HG02870 (cell line): ENCODE data around the gene SPAG6.
A peak's percentile ranks its signal among the peaks of the same experiment; 100 is the strongest.
"Not testable (repeated sequence)": the region's sequence is repeated elsewhere in the genome, so short reads cannot be mapped to it uniquely, and the experiment has no call there.

Source experiments
- ATAC-seq: cut with Tn5 transposase; IDR thresholded peaks from one replicate; pipeline ENCODE4 v1.9.1; 2021; ENCODE audit warnings: mild to moderate bottlenecking, moderate library complexity; ENCODE audit not compliant: unreplicated experiment

Gene SPAG6

DNA sequence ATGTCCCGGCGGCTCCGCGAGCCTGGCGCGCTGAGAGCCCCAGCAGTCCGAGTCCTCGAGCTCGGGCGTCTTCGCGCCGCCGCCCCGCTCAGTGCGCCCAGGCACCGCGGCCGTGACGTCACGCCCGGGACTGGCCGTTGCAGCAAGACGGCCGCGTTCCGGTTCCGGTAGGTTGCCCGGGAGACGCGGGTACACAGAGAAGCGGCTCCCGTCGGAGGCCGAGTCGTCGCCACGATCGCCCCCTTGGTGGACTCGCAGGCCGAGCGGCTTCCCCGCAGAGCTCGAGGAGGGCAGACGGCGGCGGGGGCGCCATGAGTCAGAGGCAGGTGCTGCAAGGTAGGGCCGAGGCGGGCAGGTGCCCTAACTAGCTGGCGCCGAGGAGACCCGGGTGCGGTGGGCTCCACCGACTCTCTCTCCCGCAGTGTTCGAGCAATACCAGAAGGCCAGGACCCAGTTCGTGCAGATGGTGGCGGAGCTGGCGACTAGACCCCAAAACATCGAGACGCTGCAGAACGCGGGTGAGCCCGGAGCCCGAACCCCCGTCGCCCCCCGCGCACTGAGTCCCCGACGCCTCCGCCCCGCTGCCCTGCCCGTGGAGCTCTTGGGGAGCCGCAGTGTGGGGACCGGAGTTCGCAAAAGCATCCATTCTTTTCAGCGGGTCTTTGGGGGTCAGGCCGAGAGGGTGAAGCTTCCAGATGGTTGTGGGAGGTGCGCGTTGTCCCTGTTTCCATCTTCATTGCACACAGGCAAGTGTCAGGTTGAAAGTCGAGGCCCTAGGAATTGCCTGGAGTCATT lies at the start of gene SPAG6:
Gene SPAG6, plus strand, starts transcription at position 196 of the 795 bp plus-strand sequence. Its CDS starts 116 bp downstream, at position 312.
- ATAC-seq = no peak

DNA sequence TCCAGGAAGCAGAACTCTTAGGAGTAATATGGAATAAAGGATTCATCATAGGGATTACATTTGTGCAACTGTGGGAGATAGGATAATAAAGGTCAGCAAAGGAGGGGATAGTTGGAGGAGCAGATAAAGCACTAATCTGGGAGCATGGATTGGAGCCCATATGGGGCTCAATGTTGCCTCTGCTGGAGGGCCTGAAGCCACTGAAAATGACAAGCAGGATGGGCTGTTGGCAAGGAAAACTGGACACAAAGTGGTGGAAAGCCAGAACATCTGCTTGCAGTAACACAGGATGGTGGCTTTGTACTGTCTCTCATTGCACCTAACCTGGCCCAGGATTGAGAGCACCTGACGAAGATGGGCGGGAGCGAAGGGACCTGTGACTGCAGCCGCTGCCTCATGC lies 44.1 kb upstream of the SPAG6 start:
- ATAC-seq = no peak

DNA sequence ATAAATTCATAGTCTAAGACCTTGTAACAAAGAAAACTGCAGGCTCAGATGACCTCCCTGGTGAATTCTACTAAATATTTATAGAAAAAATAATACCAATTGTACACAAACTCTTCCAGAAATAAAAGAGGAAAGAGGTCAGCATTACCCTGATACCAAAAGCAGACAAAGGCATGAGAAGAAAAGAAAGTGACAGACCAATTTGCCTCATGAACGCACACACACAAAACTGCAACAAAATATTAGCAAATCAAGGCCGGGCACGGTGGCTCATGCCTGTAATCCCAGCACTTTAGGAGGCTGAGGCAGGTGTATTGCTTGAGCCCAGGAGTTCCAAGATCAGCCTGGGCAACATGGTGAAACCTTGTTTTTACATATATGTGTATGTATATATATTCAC lies 41.8 kb upstream of the SPAG6 start:
- ATAC-seq = no peak

DNA sequence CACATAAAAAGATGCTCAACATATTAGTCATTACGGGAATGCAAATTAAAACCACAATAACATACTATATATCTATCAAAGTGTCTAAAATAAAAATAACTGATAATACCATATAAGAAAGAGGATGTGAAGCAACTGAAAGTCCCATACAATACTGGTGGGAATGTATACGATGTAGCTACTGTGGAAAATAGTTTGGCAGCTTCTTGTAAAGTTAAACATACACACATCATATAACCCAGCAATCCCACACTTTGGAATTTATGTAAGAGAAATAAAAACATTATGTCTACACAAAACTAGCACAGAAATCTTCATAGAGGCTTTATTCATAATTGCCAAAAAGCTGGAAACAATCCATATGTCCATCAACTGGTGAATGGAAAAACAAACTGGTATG lies 39.6 kb upstream of the SPAG6 start:
- ATAC-seq = no peak

GRCh38 chr10:22308390-22308789 lies 36.9 kb upstream of the SPAG6 start:
- ATAC-seq = peak; percentile 99

- ATAC-seq = no peak
These were observed 35.9 kb upstream of the SPAG6 start for GRCh38 chr10:22309180-22310000.

DNA sequence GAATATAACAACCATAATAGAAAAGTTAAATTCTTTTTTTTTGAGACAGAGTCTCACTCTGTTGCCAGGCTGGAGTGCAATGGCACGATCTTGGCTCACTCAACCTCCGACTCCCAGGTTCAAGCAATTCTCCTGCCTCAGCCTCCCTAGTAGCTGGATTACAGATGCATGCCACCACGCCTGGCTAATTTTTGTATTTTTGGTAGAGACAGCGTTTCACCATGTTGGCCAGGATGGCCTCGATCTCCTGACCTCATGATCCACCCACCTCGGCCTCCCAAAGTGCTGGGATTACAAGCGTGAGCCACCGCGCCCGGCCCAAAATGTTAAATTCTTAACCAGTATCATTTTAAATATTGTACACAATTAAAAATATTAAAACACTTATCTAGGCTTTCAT lies 35.3 kb upstream of the SPAG6 start:
- ATAC-seq = not testable (repeated sequence)

DNA sequence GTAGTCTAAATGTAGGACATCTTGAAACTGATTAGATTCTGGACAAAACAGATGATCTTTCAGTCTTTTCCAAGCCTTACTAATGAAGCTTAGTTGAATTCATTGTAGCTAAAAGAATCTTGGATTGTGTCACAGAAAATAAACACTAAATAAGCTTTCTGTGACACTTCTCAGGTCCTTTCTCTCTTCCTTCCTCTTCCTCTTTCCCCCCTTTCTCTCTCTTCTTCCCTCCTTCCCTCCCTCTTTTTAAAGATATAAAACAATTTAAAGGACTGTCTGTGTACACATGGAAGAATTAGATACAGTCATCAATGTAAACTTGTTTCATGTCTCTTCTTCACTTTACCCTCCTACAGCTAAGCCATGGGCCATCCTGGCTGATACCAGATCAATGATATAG lies 34.4 kb upstream of the SPAG6 start:
- ATAC-seq = no peak

DNA sequence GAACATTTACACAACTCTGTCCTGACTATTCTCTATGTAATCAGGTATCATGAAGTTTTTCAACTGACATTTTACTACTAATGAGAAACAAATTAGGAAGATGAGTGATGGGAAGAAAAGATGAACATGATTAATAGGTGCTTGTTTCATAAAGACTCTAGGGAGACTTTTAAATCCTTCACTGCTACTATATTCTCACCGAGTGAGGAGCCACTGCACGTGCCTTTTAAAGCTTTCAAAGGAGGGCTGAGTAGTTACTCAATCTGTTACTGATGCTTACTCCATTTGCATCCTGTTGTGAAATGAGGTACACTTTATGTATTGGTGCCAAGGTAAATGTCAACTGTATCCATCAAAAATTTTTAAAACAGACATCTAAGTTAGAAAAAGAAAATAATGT lies 30.4 kb upstream of the SPAG6 start:
- no peak for ATAC-seq

DNA sequence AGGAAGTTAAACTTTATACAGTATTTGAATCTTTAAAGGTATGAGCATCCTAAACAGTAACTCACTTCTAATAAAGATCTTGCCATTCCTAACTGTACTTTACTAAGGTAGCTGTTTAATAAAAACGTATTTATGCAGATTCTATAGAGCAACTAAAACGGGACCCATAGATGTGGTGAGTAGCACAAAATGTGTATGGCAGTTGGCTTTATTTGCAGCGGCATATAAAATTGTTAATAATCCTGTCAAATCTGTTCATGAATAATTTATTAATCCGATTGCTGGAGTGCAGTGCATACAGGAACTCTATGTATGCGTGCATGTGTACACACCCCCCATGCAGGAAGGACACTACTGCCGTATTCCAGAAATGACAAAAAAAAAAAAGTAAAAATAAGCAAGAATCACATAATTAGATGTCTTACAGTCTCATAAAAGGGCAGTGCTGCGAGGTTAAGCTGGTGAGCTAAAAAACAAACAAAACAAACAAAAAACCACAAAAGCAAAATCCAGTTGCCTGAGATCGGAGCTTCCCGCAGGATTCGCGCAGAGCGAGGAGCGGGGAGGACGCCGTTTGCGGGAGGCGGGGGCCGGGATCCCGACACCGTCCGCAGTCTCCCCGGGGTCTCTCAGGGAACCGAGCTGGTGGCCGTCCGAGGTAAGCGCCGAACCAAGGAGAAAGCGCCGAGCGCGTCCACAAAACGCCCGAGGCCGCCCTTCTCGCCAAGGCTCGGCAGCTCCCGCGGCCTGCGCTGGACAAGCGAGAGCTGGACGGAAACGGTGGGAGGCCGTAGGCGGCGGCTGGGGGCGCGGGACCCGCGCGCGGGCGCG lies 29.6 kb upstream of the SPAG6 start:
- ATAC-seq = peak; percentile 20

GRCh38 chr10:22316286-22317075 lies 28.8 kb upstream of the SPAG6 start, which contains the start of gene COMMD3:
Gene COMMD3, plus strand, starts transcription at chr10:22316388. Its CDS starts 30 bp downstream, at chr10:22316418.
- ATAC-seq = peak; percentile 62

GRCh38 chr10:22317076-22317370 lies 28.3 kb upstream of the SPAG6 start:
- ATAC-seq = peak; percentile 18

- no peak for ATAC-seq
These were observed 27.3 kb upstream of the SPAG6 start for GRCh38 chr10:22317771-22318565.

DNA sequence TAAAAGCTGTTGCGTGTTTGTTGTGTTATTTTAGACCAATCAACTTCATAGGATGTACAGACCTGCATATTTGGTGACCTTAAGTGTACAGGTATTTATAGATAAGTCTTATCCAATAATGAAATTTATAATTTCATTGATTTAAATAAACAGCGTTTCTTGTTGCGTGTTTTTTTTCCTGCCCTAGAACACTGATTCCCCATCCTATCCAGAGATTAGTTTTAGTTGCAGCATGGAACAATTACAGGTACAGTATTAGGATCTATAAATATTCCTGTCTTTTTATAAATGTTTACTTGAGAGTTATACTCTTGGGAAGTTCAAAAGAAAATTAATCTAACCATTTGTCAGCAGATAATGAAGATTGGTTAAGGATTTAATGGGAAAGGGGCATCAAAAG lies 26.5 kb upstream of the SPAG6 start:
- no peak for ATAC-seq

- no peak for ATAC-seq
These were observed 25.7 kb upstream of the SPAG6 start for GRCh38 chr10:22319547-22319979.

DNA sequence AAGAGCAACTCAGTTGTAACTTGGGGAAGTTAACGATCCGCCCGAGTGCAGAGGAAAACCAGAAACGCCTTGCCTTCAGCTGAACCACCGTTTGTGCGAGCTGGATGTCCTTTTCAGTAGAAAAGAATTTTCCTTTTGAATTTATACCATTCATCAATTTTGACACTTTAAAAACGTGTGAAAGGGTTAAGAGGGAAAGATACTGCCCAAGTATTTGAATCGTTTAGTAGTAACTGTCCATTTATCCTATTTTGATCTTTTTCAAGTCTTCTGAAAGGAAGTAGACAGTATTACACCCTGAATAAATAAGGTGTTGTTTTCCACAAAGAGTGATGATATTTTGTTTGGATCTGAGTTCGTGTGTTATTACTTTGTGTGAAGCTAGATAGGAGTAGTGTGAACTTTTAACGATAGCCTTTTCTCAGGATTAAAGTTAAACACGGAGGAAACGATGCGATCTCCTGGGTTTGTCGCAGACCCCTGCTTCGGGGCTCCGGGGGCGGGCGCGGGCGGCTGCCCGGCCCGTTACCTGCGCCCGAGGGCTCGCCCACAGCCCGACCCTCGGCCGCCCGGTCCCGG lies 25.2 kb upstream of the SPAG6 start:
- no peak for ATAC-seq

- ATAC-seq = peak; percentile 14
These were observed 24.6 kb upstream of the SPAG6 start, which contains the start of gene BMI1 for GRCh38 chr10:22320591-22321155. Gene BMI1, plus strand, starts transcription at chr10:22321099. Its CDS starts 5,351 bp downstream, at chr10:22326450.

DNA sequence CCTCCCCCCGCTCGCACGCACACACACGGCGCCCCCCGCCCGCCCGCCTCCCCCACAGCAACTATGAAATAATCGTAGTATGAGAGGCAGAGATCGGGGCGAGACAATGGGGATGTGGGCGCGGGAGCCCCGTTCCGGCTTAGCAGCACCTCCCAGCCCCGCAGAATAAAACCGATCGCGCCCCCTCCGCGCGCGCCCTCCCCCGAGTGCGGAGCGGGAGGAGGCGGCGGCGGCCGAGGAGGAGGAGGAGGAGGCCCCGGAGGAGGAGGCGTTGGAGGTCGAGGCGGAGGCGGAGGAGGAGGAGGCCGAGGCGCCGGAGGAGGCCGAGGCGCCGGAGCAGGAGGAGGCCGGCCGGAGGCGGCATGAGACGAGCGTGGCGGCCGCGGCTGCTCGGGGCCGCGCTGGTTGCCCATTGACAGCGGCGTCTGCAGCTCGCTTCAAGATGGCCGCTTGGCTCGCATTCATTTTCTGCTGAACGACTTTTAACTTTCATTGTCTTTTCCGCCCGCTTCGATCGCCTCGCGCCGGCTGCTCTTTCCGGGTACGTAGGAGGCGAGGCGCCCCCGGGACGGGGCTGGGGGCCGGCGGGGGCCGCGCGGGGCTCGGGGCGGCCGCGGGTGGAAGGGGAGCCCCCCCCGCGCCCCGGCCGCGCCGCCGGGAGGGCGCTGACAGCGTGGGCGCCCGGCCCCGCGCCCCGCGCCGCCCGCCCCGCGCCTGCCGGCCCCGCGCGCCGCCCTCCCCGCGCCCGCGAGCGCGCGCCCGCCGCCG lies 24.0 kb upstream of the SPAG6 start:
- ATAC-seq = no peak
